Measurements from ENCODE around the gene ARHGDIA. TPM values are rescaled to one million over a fixed set of nuclear protein-coding genes. Genes with fewer than 3 reads are reported as not detected.
"Not testable (repeated sequence)": the region's sequence is repeated elsewhere in the genome, so short reads cannot be mapped to it uniquely, and the experiment has no call there.

ARHGDIA gene
- 314 TPM for total RNA-seq

DNA sequence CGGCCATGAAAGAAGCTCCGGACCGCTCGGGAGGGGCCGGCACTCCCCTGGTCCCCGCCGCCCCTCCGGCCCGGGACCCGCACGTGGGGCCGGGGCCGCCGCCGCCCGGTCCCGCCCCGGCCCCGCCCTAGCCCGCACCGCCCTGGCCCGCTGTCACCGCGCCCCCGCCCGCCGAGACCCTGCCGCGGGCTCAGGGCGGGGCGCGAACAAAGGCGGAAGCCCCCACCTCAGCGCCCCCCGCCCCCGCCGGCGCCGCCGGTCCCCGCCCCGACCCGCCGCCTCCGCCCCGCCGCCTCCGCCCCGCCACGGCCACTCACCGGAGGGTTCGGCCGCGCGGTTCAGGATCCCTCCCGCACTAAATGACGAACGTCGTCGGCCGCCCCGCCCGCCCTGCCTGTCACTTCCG lies at the start of gene ARHGDIA:
TSS of gene ARHGDIA (minus strand) at position 357 of the 406 bp plus-strand sequence. CDS start 1,407 bp downstream, outside the sequence.
- TF ChIP-seq, protein P1, sequence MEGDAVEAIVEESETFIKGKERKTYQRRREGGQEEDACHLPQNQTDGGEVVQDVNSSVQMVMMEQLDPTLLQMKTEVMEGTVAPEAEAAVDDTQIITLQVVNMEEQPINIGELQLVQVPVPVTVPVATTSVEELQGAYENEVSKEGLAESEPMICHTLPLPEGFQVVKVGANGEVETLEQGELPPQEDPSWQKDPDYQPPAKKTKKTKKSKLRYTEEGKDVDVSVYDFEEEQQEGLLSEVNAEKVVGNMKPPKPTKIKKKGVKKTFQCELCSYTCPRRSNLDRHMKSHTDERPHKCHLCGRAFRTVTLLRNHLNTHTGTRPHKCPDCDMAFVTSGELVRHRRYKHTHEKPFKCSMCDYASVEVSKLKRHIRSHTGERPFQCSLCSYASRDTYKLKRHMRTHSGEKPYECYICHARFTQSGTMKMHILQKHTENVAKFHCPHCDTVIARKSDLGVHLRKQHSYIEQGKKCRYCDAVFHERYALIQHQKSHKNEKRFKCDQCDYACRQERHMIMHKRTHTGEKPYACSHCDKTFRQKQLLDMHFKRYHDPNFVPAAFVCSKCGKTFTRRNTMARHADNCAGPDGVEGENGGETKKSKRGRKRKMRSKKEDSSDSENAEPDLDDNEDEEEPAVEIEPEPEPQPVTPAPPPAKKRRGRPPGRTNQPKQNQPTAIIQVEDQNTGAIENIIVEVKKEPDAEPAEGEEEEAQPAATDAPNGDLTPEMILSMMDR (IDR thresholded peaks at IDR 0.05), result no peak
- Histone ChIP-seq H3K4me1 (peaks cover 18 to 32% of the 10 kb centered on the region in 2 donors), H3K9me3 (no peaks in the 10 kb centered on the region), H3K4me3 (peak within 1 kb of the TSS; percentile 83 to 95), H3K27me3 (no peaks in the 10 kb centered on the region), H3K27ac (peak within 1 kb of the TSS; percentile 96 to 99), H3K36me3 (peaks cover 22 to 29% of the 10 kb centered on the region in 2 donors)
- no peak for DNase-seq (ENCODE audit: low spot score in 2 of 2)
- intact Hi-C loops (cut with DNase I), result loop anchor here (1.0 to 5.0 kb wide), 5 partner anchors 11 to 151 kb away; partner anchors contain the start of genes ALYREF, ANAPC11, CENPX and LRRC45

DNA sequence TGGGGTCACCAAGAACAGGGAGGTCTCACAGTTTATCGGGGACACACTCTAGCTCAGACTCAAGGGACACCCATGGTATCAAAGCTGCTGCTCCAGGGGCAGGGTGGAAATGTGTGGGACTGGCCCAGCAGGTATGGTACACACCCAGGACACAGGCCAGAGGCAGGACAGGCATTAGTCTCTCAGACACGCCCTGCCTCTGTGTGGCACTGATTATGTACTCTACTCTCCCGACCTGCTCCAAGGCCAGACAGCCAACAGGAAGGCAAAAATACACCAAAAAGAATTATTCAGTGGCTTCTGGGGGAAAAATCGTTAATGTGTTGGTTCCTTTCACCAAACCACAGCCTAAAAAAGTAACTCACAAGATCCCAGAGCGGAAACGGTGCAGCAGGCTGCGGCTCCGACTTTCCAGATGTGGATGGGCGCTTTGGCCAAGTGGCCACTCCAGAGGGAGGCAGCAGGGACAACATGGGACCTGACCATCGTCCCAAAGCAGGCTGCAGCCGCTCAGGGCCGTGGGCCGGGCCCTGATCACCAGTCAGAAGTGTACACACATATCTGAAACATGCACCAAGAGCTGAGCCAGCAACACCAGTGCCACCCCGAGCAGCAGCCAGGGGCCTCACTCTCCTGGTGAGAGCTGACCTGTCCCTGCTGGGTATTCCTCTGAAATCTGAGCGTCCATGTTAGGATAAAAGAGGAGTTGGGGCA lies 47.9 kb upstream of the ARHGDIA start:
- no peak for DNase-seq (ENCODE audit: low spot score in 2 of 2)
- H3K36me3 ChIP-seq, result peaks cover 35 to 43% of the 10 kb centered on the region in 2 donors
- peaks cover 22 to 30% of the 10 kb centered on the region in 2 donors for H3K4me1 ChIP-seq
- H3K4me3 ChIP-seq, result no peak overlapping the region
- no peaks in the 10 kb centered on the region for H3K27me3 ChIP-seq
- no peaks in the 10 kb centered on the region for H3K9me3 ChIP-seq
- TF ChIP-seq, protein P1 (IDR thresholded peaks at IDR 0.05), result no peak
- intact Hi-C loops (cut with DNase I), result no loop called here
- H3K27ac ChIP-seq, result peak overlapping the region in 1 of 2 donors; percentile 11

DNA sequence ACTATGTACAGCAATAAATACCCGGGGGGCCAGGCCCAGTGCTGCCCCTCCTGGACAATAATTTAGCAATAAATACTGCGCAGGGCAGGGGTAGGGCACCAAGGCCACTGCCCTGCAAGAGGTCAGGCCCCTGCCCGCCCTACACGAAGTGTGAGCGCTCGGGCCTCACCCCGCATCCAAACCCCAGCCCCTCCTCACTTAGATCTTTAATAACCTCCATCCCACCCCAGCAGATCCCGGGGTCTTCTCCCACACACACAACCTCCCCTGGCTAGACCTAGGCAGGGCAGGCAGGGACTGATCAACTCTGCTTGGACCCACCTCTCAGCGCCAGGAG lies 47.2 kb upstream of the ARHGDIA start:
- intact Hi-C loops (cut with DNase I); DNase-seq (ENCODE audit: low spot score in 2 of 2); H3K9me3 ChIP-seq; H3K27me3 ChIP-seq: not testable (repeated sequence)
- Histone ChIP-seq H3K36me3 (peaks cover 39 to 50% of the 10 kb centered on the region in 2 donors), H3K4me1 (peaks cover 18 to 23% of the 10 kb centered on the region in 2 donors), H3K4me3 (peak overlapping the region; percentile 91 to 100), H3K27ac (peak overlapping the region; percentile 53 to 65)

DNA sequence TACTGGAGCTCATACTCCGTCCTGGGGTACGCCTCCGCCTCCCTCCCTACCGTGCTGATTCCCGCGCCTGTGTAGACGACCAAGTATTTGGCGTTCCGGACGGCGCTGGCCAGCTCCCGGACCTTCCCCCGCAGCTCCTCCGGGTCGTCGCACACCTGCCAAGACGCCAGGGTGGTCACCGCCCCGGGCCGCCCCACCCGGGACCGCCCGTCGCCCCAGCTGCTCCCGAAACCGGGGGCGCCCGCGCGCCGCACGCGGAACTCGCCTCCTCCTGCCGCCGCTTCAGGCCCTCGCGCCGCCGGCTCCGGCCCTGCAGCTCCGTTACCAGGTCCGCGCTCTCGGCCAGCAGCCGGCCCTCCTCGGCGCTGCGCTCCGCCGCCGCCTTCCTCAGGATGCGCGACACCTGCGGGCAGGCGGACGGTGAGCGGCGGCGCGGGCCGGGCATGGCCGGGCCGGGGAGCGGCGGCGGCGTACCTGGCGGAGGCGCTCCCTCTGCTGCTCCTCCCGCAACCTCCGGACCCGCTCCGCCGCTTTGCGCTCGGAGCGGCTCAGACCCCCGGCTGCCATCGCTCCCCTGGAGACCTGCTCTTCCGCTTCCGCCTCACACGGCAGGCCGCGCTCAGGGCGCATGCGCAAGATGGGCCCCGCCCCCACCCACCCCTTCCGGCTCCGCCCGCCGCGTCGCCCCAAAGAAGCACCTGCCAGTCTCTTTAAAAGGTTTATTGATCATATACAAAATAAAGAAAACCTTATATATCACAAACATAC lies 46.6 kb upstream of the ARHGDIA start, which contains the start of gene SIRT7:
TSS of gene SIRT7 (minus strand) at position 612 of the 768 bp plus-strand sequence. CDS start at position 567, 45 bp downstream.
- Histone ChIP-seq H3K4me1 (peaks cover 13 to 18% of the 10 kb centered on the region in 2 donors), H3K9me3 (no peaks in the 10 kb centered on the region), H3K36me3 (peaks cover 39 to 55% of the 10 kb centered on the region in 2 donors), H3K4me3 (peak within 1 kb of the TSS; percentile 91 to 100), H3K27ac (peak within 1 kb of the TSS; percentile 53 to 65), H3K27me3 (no peaks in the 10 kb centered on the region)
- DNase-seq (ENCODE audit: low spot score in 2 of 2), result peak in 1 of 2 donors; percentile 85
- TF ChIP-seq, protein P1 (IDR thresholded peaks at IDR 0.05), result no peak
- intact Hi-C loops (cut with DNase I), result no loop called here

DNA sequence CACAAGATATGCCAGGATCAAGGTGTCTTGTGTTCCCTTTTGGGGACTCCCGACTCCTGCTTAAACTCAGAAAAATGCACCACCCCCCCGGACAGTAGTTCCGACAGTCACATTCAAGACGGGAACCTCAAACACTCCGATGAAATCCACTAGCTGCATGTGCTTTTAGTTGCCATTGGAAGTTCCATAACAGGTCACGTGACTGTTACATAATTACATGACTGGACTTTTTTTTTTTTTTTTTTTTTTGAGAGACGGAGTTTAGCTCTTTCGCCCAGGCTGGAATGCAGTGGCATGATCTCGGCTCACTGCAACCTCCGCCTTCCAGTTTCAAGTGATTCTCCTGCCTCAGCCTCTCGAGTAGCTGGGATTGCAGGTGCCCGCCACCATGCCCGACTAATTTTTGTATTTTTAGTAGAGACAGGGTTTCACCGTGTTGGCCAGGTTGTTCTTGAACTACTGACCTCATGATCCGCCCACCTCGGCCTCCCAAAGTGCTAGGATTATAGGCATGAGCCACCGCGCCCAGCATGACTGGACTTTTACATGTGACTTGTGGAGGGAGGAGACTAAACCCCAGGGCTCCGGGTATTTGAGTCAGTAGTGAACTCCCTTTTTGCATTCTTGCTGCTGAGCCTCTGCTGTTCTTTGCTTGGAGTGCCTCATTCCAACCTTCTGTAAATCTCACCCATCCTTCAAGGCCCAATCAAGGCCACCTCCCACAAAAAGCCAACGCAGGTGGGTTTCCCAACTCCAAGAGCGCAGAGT lies 45.3 kb upstream of the ARHGDIA start:
- no peaks in the 10 kb centered on the region for H3K27me3 ChIP-seq
- H3K9me3 ChIP-seq, result no peaks in the 10 kb centered on the region
- intact Hi-C loops (cut with DNase I), result no loop called here
- peaks cover 11 to 18% of the 10 kb centered on the region in 2 donors for H3K4me1 ChIP-seq
- DNase-seq (ENCODE audit: low spot score in 2 of 2), result no peak
- H3K27ac ChIP-seq, result no peak overlapping the region
- TF ChIP-seq, protein P1 (IDR thresholded peaks at IDR 0.05), result no peak
- peak overlapping the region in 1 of 2 donors; percentile 100 for H3K4me3 ChIP-seq
- H3K36me3 ChIP-seq, result peaks cover 31 to 50% of the 10 kb centered on the region in 2 donors

Data from ascending aorta (tissue), 2 donors.